T-cell (primary cell): ENCODE data around the gene KCTD8. TPM values are rescaled to one million over a fixed set of nuclear protein-coding genes. Genes with fewer than 3 reads are reported as not detected.
"Not testable (repeated sequence)": the region's sequence is repeated elsewhere in the genome, so short reads cannot be mapped to it uniquely, and the experiment has no call there.

ENCODE experiments used
- ATAC-seq, 4 experiments: fragments of 200-7000 bp in 3 of 4; fragments of 150-1000 bp in 1 of 4; cut with Tn5 transposase; replicated peaks in 1 of 4; 1 replicate in 3 of 4; 2 replicates in 1 of 4; pipeline ENCODE4 v1.10.0; 2021; ENCODE audit warnings: moderate library complexity in 3 of 4, mild to moderate bottlenecking in 2 of 4, moderate number of reproducible peaks in 1 of 4
- CTCF ChIA-PET, 2 donors: fragments of 300-600 bp; sonication (Branson Sonifier 250); formaldehyde crosslinking; loops; one replicate each; lab custom pipeline; 2022; ENCODE audit warnings: antibody characterized with exemption in 2 of 2; lab: Charles Lee
- POLR2A ChIA-PET, 2 donors: fragments of 300-600 bp; sonication (Branson Sonifier 250); formaldehyde crosslinking; loops; one replicate each; lab custom pipeline; 2022; ENCODE audit warnings: antibody characterized with exemption in 2 of 2; lab: Charles Lee
- DNase-seq, 35 experiments: peaks; one replicate each; pipeline versions ENCODE4 v3.0.0 to v3.0.0-alpha.2; 2013 to 2023
- H3K27ac ChIP-seq: one replicate; pipeline ENCODE4 v1.5.1; 2013; ENCODE audit warnings: low read length
- H3K27me3 ChIP-seq, 2 experiments: replicated peaks in 1 of 2; 1 replicate in 1 of 2; 2 replicates in 1 of 2; pipeline versions ENCODE4 v1.6.1 to v1.7.0; 2013; ENCODE audit warnings: low read length in 1 of 2, mixed read lengths in 1 of 2; ENCODE audit not compliant: control insufficient read depth in 2 of 2, insufficient read depth in 2 of 2; ENCODE audit errors: extremely low read depth in 1 of 2
- H3K36me3 ChIP-seq, 2 donors: 1 replicate in 1 of 2; 2 replicates in 1 of 2; pipeline versions ENCODE4 v1.6.1 to v1.7.0; 2013; ENCODE audit warnings: low read length in 1 of 2; ENCODE audit not compliant: control insufficient read depth in 2 of 2, insufficient read depth in 1 of 2; ENCODE audit errors: extremely low read depth in 1 of 2
- H3K4me1 ChIP-seq, 2 experiments: 1 replicate in 1 of 2; 2 replicates in 1 of 2; pipeline versions ENCODE4 v1.6.1 to v1.7.0; 2013; ENCODE audit warnings: low read length in 2 of 2, mixed read lengths in 1 of 2; ENCODE audit not compliant: insufficient read depth in 2 of 2, control insufficient read depth in 1 of 2; ENCODE audit errors: extremely low read depth in 1 of 2
- H3K4me3 ChIP-seq, 2 donors: 1 replicate in 1 of 2; 2 replicates in 1 of 2; pipeline versions ENCODE4 v1.5.1 to v1.7.0; 2013; ENCODE audit warnings: mild to moderate bottlenecking in 2 of 2, low read length in 1 of 2, moderate library complexity in 1 of 2; ENCODE audit not compliant: control insufficient read depth in 1 of 2; ENCODE audit errors: extremely low read depth in 1 of 2
- H3K9me3 ChIP-seq: 2 replicates; pipeline ENCODE4 v1.7.0; 2013
- H3K27ac Mint-ChIP-seq, 2 donors: one replicate each; pipeline ENCODE4 v1.8.0; 2020 to 2021; ENCODE audit warnings: mild to moderate bottlenecking in 2 of 2, mixed read lengths in 2 of 2
- H3K27me3 Mint-ChIP-seq, 2 donors: one replicate each; pipeline ENCODE4 v1.8.0; 2021 to 2022; ENCODE audit warnings: mixed read lengths in 2 of 2
- H3K36me3 Mint-ChIP-seq: one replicate; pipeline ENCODE4 v1.8.0; 2021; ENCODE audit warnings: mixed read lengths
- H3K4me1 Mint-ChIP-seq, 3 donors: one replicate each; pipeline ENCODE4 v1.8.0; 2020 to 2022; ENCODE audit warnings: mixed read lengths in 3 of 3, mild to moderate bottlenecking in 1 of 3
- H3K4me3 Mint-ChIP-seq, 3 donors: one replicate each; pipeline ENCODE4 v1.8.0; 2020 to 2022; ENCODE audit warnings: mild to moderate bottlenecking in 3 of 3, mixed read lengths in 3 of 3, moderate library complexity in 3 of 3
- H3K9me3 Mint-ChIP-seq, 3 donors: one replicate each; pipeline ENCODE4 v1.8.0; 2020 to 2022; ENCODE audit warnings: mixed read lengths in 3 of 3
- WGBS: methylation state at CpG from one replicate; pipeline ENCODE4 v1.1.5; 2013; ENCODE audit warnings: missing lambda C conversion rate; ENCODE audit not compliant: insufficient coverage; 5-methylcytosine and 5-hydroxymethylcytosine counted together
- total RNA-seq, 35 experiments: library from RNA in 6 of 35; stranded (reverse) in 6 of 35; fragments of 120-200 nt in 1 of 35; gene quantifications; one replicate each; pipeline versions ENCODE4 v1.2.1 to v1.2.4 and lab custom pipeline; 2013 to 2026

KCTD8 gene
- total RNA-seq, 5 donors from 2014 or later (not counting 1 experiment from before 2014, with no cell fraction given) = not detected

GRCh38 chr4:44186096-44186849 lies 262.3 kb downstream of the KCTD8 start:
- Histone ChIP-seq H3K36me3 (no peaks in the 10 kb centered on the region), H3K4me1 (no peaks in the 10 kb centered on the region), H3K4me3 (no peak overlapping the region), H3K27me3 (peaks cover 0 to 4% of the 10 kb centered on the region in 2 experiments), H3K27ac (no peak overlapping the region), H3K9me3 (peaks cover 2% of the 10 kb centered on the region)
- no peak for DNase-seq
- H3K4me1 Mint-ChIP-seq = no peaks in the 10 kb centered on the region
- no peak overlapping the region for H3K4me3 Mint-ChIP-seq
- POLR2A ChIA-PET = no interaction called here
- H3K27ac Mint-ChIP-seq = no peak overlapping the region
- CTCF ChIA-PET = no interaction called here
- H3K36me3 Mint-ChIP-seq = no peaks in the 10 kb centered on the region
- no peak for ATAC-seq
- H3K9me3 Mint-ChIP-seq = peaks cover 0 to 5% (median 3%) of the 10 kb centered on the region in 3 donors
- no peaks in the 10 kb centered on the region for H3K27me3 Mint-ChIP-seq
- WGBS = 70% methylated on average over 9 of the region's 23 CpGs

- H3K27ac ChIP-seq, H3K4me1 Mint-ChIP-seq, CTCF ChIA-PET, H3K9me3 ChIP-seq, DNase-seq, POLR2A ChIA-PET, H3K36me3 Mint-ChIP-seq, H3K27me3 ChIP-seq, H3K4me3 Mint-ChIP-seq, H3K4me1 ChIP-seq, H3K27ac Mint-ChIP-seq, H3K27me3 Mint-ChIP-seq, ATAC-seq, H3K36me3 ChIP-seq, H3K4me3 ChIP-seq: not testable (repeated sequence)
- H3K9me3 Mint-ChIP-seq = peaks cover 4 to 11% (median 7%) of the 10 kb centered on the region in 3 donors
- WGBS = 92% methylated on average over 10 of the region's 54 CpGs
These were observed 266.9 kb downstream of the KCTD8 start for GRCh38 chr4:44181491-44182349.

- H3K27ac ChIP-seq, H3K9me3 ChIP-seq, H3K4me1 Mint-ChIP-seq, ATAC-seq, H3K4me3 Mint-ChIP-seq, H3K36me3 ChIP-seq, H3K4me3 ChIP-seq, POLR2A ChIA-PET, H3K27me3 Mint-ChIP-seq, H3K27me3 ChIP-seq, DNase-seq, H3K4me1 ChIP-seq, H3K27ac Mint-ChIP-seq, CTCF ChIA-PET, H3K36me3 Mint-ChIP-seq: not testable (repeated sequence)
- 96% methylated on average over 10 of the region's 27 CpGs for WGBS
- peaks cover 11 to 17% (median 12%) of the 10 kb centered on the region in 3 donors for H3K9me3 Mint-ChIP-seq
These were observed 280.8 kb downstream of the KCTD8 start for GRCh38 chr4:44167766-44168165.

- Mint-ChIP-seq H3K36me3 (no peaks in the 10 kb centered on the region), H3K4me3 (no peak overlapping the region), H3K27me3 (no peaks in the 10 kb centered on the region), H3K9me3 (peaks cover 7 to 13% (median 9%) of the 10 kb centered on the region in 3 donors), H3K27ac (no peak overlapping the region), H3K4me1 (no peaks in the 10 kb centered on the region)
- no CpG with 5 or more reads among the region's 1 CpG for WGBS
- POLR2A ChIA-PET = no interaction called here
- DNase-seq (no peak), ATAC-seq (no peak)
- H3K9me3 ChIP-seq = no peaks in the 10 kb centered on the region
- no peaks in the 10 kb centered on the region for H3K4me1 ChIP-seq
- H3K4me3 ChIP-seq = no peak overlapping the region
- no peak overlapping the region for H3K27ac ChIP-seq
- H3K27me3 ChIP-seq = no peaks in the 10 kb centered on the region
- CTCF ChIA-PET = no interaction called here
- no peaks in the 10 kb centered on the region for H3K36me3 ChIP-seq
These were observed 282.7 kb downstream of the KCTD8 start for GRCh38 chr4:44165938-44166337.

GRCh38 chr4:44162538-44163270 lies 285.9 kb downstream of the KCTD8 start:
- WGBS = no CpG with 5 or more reads among the region's 2 CpGs
- no peak overlapping the region for H3K27ac Mint-ChIP-seq

GRCh38 chr4:44161756-44162155 lies 286.9 kb downstream of the KCTD8 start:
- CTCF ChIA-PET = no interaction called here

More at GRCh38 chr4:44162538-44163270, 285.9 kb downstream of the KCTD8 start:
- CTCF ChIA-PET = no interaction called here
- POLR2A ChIA-PET = interaction anchor here in 1 of 2 donors (0.5 kb wide), 1 partner anchor 805 kb away, joined by 3 read pairs; no protein-coding TSS in a partner anchor
- no peak for DNase-seq
- Histone ChIP-seq H3K27me3 (no peaks in the 10 kb centered on the region), H3K27ac (no peak overlapping the region), H3K4me3 (no peak overlapping the region), H3K9me3 (no peaks in the 10 kb centered on the region), H3K36me3 (no peaks in the 10 kb centered on the region), H3K4me1 (no peaks in the 10 kb centered on the region)
- Mint-ChIP-seq H3K9me3 (peaks cover 0 to 14% (median 11%) of the 10 kb centered on the region in 3 donors), H3K4me1 (no peaks in the 10 kb centered on the region), H3K27me3 (no peaks in the 10 kb centered on the region), H3K4me3 (no peak overlapping the region), H3K36me3 (no peaks in the 10 kb centered on the region)
- no peak for ATAC-seq

More at GRCh38 chr4:44161756-44162155, 286.9 kb downstream of the KCTD8 start:
- no peak overlapping the region for H3K4me3 ChIP-seq
- H3K27ac ChIP-seq = no peak overlapping the region
- DNase-seq = no peak
- Mint-ChIP-seq H3K4me3 (no peak overlapping the region), H3K36me3 (no peaks in the 10 kb centered on the region), H3K27ac (no peak overlapping the region), H3K9me3 (peaks cover 7 to 17% (median 16%) of the 10 kb centered on the region in 3 donors), H3K27me3 (no peaks in the 10 kb centered on the region), H3K4me1 (no peaks in the 10 kb centered on the region)
- POLR2A ChIA-PET = no interaction called here
- no peak for ATAC-seq
- H3K9me3 ChIP-seq = no peaks in the 10 kb centered on the region
- H3K36me3 ChIP-seq = no peaks in the 10 kb centered on the region
- no peaks in the 10 kb centered on the region for H3K4me1 ChIP-seq
- no CpG with 5 or more reads among the region's 3 CpGs for WGBS
- no peaks in the 10 kb centered on the region for H3K27me3 ChIP-seq
